HG03103 (cell line): Measurements from ENCODE around the gene LARP4.
"Not testable (repeated sequence)": the region's sequence is repeated elsewhere in the genome, so short reads cannot be mapped to it uniquely, and the experiment has no call there.

Experiments used
- ATAC-seq: cut with Tn5 transposase; IDR thresholded peaks from one replicate; pipeline ENCODE4 v1.9.1; 2021; ENCODE audit warnings: low read depth; ENCODE audit not compliant: unreplicated experiment

The LARP4 gene

DNA sequence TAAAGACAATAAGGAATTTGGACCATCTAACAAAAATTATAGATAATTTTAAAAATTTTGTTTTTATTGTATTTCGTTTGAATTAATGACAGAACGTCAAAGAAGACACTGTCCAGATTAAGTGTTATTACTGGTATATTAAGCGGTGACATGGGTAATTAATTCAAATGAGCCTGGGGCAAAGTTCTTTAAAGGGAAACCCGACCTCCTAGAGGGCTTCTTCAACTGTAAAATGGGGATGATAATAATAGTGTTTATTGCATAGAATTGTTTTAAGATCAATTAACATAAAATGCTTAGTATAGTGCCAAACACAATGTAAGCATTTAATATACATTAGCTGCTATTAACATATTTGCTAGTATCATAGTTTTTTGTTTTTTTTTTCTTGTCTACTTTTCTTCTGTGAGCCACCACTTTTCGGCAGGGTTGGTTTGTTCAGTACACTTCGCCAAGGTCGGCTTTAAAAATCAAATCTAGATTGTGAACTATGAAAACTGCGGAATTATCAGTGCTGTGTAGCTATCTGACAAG is 514 bp upstream of the LARP4 start:
- ATAC-seq = no peak

- no peak for ATAC-seq
Measured at GRCh38 chr12:50401500-50402081, 906 bp downstream of the LARP4 start.

GRCh38 chr12:50402264-50403000 is 1.7 kb downstream of the LARP4 start:
- ATAC-seq = no peak

GRCh38 chr12:50403001-50403440 is 2.3 kb downstream of the LARP4 start:
- no peak for ATAC-seq

DNA sequence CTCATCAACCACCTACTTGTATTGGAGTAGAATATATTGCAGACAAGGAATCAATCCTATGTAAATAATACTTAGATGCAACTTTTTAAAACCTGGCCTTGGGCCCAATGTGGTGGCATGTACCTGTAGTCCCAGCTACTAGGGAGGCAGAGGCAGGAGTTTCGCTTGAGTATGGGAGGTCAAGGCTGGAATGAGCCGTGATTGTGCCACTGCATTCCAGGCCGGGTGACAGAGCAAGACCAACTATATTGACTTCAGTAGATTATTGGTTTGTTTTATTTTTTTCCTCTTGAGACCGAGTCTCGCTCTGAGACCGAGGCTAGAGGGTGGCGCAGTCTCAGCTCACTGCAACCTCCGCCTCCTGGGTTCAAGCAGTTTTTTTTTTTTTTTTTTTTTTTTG is 3.6 kb downstream of the LARP4 start:
- no peak for ATAC-seq

GRCh38 chr12:50411051-50411660 is 10.5 kb downstream of the LARP4 start:
- no peak for ATAC-seq

DNA sequence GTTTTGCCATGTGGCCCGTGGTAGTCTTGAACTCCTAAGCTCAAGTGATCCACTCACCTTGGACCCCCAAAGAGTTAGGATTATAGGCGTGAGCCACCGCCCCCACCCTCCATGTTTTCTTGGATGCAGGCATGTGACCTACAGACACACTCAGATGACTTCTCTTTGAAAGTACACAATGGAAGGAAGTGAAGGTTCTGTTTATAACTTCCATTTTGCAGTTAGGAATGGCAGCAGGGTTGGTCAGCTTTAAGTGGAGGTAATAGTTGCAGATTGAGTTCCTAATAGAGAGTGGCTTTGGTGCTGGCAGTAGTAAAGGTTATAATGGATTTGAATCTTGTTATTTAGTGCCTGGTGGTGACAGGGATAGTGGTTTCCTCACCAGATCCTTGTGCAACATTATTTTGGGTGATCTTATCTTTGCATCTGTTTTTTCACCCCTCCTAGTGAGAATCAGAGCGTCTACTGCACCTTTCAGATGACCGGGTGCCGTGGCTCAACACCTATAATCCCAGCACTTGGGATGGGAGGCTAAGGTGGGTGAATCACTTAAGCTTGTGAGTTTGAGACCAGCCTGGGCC is 15.3 kb downstream of the LARP4 start:
- ATAC-seq = no peak

- no peak for ATAC-seq
Measured at GRCh38 chr12:50419112-50419909, 18.6 kb downstream of the LARP4 start.

DNA sequence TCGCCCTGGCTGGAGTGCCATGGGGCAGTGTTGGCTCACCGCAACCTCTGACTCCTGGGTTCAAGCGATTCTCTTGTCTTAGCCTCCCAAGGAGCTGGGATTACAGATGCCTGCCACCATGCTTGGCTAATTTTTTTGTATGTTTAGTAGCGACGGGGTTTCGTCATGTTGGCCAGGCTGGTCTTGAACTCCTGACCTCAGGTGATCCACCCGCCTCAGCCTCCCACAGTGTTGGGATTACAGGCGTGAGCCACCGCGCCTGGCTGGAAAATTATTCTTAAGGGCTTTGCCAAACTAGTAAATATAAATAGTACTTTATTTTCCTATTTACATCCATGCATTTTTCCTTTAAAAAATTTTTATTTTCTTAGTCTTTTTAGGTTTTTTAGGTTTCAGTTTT is 22.2 kb downstream of the LARP4 start:
- ATAC-seq = not testable (repeated sequence)

DNA sequence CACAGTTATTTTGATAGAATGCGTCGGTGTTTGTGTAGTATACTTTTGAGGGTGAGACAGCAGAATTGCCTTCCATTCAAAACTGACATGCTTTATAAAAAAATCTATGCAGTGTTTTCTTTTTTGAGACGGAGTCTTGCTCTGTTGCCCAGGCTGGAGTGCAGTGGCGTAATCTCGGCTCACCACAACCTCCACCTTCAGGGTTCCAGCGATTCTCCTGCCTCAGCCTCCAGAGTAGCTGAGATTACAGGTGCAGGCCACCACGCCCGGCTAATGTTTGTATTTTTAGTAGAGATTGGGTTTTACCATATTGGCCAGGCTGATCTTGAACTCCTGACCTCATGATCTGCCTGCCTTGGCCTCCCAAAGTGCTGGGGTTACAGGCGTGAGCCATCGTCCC is 22.7 kb downstream of the LARP4 start:
- not testable (repeated sequence) for ATAC-seq

- no peak for ATAC-seq
Measured at GRCh38 chr12:50425589-50426258, 25.0 kb downstream of the LARP4 start.

DNA sequence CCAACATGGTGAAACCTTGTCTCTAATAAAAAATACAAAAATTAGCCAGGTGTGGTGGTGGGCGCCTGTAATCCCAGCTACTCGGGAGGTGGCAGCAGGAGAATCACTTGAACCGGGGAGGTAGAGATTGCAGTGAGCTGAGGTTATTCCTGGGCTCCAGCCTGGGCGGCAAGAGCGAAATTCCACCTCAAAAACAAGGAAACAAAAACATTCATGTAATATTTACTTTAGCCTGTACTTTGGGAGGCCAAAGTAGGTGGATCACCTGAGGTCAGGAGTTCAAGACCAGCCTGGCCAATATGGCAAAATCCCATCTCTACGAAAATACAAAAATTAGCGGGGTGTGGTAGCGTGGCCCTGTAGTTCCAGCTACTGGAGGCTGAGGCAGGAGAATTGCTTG is 31.0 kb downstream of the LARP4 start:
- ATAC-seq = not testable (repeated sequence)

- ATAC-seq = no peak
Measured at GRCh38 chr12:50440288-50440687, 39.6 kb downstream of the LARP4 start.

DNA sequence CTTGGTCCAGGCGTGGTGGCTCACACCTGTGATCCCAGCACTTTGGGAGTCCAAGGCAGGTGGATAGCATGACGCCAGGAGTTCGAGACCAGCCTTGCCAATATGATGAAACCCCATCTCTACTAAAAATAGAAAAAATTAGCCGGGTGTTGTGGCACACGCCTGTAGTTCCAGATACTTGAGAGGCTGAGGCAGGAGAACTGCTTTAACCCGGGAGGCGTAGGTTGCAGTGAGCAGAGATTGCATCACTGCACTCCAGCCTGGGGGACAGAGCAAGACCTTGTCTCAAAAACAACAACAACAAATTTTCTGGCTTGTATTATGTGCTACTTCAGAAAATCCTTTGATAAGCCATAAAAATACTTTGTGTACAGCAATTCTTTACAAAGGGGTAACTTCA is 41.1 kb downstream of the LARP4 start:
- ATAC-seq = no peak

DNA sequence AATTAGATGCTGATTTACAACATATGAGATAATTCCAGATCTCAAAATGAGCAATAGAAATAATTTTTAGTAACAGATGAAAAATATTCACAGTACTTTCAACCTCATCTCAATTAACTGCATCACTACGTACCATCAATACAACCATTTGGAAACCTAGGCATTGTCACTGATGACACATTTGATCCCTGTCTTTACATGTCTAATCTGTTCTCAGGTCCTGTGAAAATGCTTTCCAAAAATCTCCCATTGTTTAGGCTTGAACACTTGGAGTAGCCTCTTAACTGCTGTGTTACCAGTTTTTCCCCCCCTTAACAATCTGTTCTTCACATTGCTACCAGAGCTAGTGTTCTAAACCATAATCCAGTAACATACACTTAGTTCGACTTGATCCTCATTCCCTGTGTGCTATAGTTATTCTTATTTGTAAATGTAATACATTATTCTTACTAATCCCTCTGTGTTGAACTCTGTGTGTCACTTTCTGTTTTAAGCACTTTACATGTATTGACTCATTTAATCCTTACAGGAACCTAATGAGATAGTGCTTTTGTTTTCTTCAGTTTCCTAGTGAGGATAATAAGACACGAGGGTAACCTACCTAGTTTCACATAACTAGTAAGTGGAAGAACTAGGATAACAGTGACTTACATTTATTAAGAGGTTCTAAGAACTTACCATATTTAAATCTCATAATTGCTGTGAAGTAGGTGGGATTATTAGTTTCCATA is 41.7 kb downstream of the LARP4 start:
- ATAC-seq = no peak

- ATAC-seq = not testable (repeated sequence)
Measured at GRCh38 chr12:50449671-50450070, 49.0 kb downstream of the LARP4 start.

- ATAC-seq = no peak
Measured at GRCh38 chr12:50452795-50453194, 52.1 kb downstream of the LARP4 start.

- ATAC-seq = no peak
Measured at GRCh38 chr12:50453872-50454271, 53.2 kb downstream of the LARP4 start.

- ATAC-seq = no peak
Measured at GRCh38 chr12:50458606-50459005, 57.9 kb downstream of the LARP4 start.
